Measurements from ENCODE around the gene PIGT. TPM values are rescaled to one million over a fixed set of nuclear protein-coding genes. Genes with fewer than 3 reads are reported as not detected.

Gene PIGT
- total and polyA plus RNA-seq, 2 of the 13 experiments (the other 11 are each of a cell fraction or from before 2014, with no cell fraction given) = 65.9 to 74.1 TPM

DNA sequence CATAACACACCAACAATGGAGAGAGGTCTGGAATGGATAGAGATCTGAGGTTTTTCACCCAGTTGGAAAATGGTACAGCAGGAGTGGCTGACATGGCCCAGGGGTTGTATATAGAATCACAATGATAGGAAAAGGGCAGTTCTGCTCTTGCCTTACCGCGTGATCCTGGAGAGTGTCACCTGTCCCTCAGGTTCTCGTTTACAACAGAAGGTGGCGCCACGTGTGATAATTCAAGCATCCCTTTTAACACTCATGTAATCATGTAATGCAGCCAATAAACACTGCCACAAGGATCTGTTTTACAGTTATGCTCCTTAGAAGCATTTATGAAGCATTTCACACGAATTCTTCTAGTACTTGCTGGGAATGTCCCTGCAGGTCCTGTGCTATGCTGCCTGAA is 40.7 kb downstream of the PIGT start (continued):
- TF ChIP-seq SRSF1 (optimal IDR thresholded peaks at IDR 0.05; ENCODE audit: low read depth, low read length) = no peak
- no peak for TF ChIP-seq NFE2 (CRISPR knock-in tag; IDR thresholded peaks at IDR 0.05)
- TF ChIP-seq ZNF614 (CRISPR knock-in tag; IDR thresholded peaks at IDR 0.05; ENCODE audit: borderline replicate concordance) = 0 out of 2 replicates have a peak, but pooled peaks have one; percentile 18
- TF ChIP-seq ZNF34 (CRISPR knock-in tag; IDR thresholded peaks at IDR 0.05; ENCODE audit: borderline replicate concordance) = no peak
- TF ChIP-seq ZNF501 (CRISPR knock-in tag; IDR thresholded peaks at IDR 0.05) = no peak
- no peak for TF ChIP-seq ZNF30 (CRISPR knock-in tag; IDR thresholded peaks at IDR 0.05)
- TF ChIP-seq, protein P1, sequence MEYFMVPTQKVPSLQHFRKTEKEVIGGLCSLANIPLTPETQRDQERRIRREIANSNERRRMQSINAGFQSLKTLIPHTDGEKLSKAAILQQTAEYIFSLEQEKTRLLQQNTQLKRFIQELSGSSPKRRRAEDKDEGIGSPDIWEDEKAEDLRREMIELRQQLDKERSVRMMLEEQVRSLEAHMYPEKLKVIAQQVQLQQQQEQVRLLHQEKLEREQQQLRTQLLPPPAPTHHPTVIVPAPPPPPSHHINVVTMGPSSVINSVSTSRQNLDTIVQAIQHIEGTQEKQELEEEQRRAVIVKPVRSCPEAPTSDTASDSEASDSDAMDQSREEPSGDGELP (IDR thresholded peaks at IDR 0.05; ENCODE audit: borderline replicate concordance, low read depth) = no peak
- TF ChIP-seq, protein P2, sequence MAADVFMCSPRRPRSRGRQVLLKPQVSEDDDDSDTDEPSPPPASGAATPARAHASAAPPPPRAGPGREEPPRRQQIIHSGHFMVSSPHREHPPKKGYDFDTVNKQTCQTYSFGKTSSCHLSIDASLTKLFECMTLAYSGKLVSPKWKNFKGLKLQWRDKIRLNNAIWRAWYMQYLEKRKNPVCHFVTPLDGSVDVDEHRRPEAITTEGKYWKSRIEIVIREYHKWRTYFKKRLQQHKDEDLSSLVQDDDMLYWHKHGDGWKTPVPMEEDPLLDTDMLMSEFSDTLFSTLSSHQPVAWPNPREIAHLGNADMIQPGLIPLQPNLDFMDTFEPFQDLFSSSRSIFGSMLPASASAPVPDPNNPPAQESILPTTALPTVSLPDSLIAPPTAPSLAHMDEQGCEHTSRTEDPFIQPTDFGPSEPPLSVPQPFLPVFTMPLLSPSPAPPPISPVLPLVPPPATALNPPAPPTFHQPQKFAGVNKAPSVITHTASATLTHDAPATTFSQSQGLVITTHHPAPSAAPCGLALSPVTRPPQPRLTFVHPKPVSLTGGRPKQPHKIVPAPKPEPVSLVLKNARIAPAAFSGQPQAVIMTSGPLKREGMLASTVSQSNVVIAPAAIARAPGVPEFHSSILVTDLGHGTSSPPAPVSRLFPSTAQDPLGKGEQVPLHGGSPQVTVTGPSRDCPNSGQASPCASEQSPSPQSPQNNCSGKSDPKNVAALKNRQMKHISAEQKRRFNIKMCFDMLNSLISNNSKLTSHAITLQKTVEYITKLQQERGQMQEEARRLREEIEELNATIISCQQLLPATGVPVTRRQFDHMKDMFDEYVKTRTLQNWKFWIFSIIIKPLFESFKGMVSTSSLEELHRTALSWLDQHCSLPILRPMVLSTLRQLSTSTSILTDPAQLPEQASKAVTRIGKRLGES (CRISPR knock-in tag; IDR thresholded peaks at IDR 0.05; ENCODE audit: borderline replicate concordance) = no peak
- TF ChIP-seq, protein P3, sequence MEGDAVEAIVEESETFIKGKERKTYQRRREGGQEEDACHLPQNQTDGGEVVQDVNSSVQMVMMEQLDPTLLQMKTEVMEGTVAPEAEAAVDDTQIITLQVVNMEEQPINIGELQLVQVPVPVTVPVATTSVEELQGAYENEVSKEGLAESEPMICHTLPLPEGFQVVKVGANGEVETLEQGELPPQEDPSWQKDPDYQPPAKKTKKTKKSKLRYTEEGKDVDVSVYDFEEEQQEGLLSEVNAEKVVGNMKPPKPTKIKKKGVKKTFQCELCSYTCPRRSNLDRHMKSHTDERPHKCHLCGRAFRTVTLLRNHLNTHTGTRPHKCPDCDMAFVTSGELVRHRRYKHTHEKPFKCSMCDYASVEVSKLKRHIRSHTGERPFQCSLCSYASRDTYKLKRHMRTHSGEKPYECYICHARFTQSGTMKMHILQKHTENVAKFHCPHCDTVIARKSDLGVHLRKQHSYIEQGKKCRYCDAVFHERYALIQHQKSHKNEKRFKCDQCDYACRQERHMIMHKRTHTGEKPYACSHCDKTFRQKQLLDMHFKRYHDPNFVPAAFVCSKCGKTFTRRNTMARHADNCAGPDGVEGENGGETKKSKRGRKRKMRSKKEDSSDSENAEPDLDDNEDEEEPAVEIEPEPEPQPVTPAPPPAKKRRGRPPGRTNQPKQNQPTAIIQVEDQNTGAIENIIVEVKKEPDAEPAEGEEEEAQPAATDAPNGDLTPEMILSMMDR (CRISPR knock-in tag; IDR thresholded peaks at IDR 0.05) = peak; percentile 65
- TF ChIP-seq ZFP36 (IDR thresholded peaks at IDR 0.05; ENCODE audit: borderline replicate concordance, low read depth, low read length, partially characterized antibody) = no peak
- TF ChIP-seq ZSCAN21 (CRISPR knock-in tag; IDR thresholded peaks at IDR 0.05; ENCODE audit: borderline replicate concordance) = no peak
- no peak for TF ChIP-seq ZNF296 (CRISPR knock-in tag; conservative IDR thresholded peaks at IDR 0.05)
- TF ChIP-seq, protein P4, sequence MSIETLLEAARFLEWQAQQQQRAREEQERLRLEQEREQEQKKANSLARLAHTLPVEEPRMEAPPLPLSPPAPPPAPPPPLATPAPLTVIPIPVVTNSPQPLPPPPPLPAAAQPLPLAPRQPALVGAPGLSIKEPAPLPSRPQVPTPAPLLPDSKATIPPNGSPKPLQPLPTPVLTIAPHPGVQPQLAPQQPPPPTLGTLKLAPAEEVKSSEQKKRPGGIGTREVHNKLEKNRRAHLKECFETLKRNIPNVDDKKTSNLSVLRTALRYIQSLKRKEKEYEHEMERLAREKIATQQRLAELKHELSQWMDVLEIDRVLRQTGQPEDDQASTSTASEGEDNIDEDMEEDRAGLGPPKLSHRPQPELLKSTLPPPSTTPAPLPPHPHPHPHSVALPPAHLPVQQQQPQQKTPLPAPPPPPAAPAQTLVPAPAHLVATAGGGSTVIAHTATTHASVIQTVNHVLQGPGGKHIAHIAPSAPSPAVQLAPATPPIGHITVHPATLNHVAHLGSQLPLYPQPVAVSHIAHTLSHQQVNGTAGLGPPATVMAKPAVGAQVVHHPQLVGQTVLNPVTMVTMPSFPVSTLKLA (IDR thresholded peaks at IDR 0.05) = peak; percentile 62
- no peak for TF ChIP-seq ZNF543 (CRISPR knock-in tag; IDR thresholded peaks at IDR 0.05)
- TF ChIP-seq, protein P5, sequence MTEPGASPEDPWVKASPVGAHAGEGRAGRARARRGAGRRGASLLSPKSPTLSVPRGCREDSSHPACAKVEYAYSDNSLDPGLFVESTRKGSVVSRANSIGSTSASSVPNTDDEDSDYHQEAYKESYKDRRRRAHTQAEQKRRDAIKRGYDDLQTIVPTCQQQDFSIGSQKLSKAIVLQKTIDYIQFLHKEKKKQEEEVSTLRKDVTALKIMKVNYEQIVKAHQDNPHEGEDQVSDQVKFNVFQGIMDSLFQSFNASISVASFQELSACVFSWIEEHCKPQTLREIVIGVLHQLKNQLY (CRISPR knock-in tag; IDR thresholded peaks at IDR 0.05) = no peak
- no peak for TF ChIP-seq DNMT3B (CRISPR knock-in tag; conservative IDR thresholded peaks at IDR 0.05)
- no peak for TF ChIP-seq ZBTB42 (CRISPR knock-in tag; IDR thresholded peaks at IDR 0.05)
- no peak for TF ChIP-seq NAIF1 (CRISPR knock-in tag; IDR thresholded peaks at IDR 0.05; ENCODE audit: borderline replicate concordance)
- TF ChIP-seq, protein P6, sequence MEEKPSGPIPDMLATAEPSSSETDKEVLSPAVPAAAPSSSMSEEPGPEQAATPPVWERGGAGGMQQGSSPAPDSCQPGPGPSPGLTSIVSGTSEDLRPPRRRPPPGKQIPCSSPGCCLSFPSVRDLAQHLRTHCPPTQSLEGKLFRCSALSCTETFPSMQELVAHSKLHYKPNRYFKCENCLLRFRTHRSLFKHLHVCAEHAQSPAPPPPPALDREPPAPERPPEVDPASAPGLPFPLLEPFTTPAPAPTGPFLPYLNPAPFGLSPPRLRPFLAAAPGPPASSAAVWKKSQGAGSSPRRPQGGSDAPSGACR (CRISPR knock-in tag; IDR thresholded peaks at IDR 0.05) = no peak
- no peak for TF ChIP-seq ZNF451 (CRISPR knock-in tag; IDR thresholded peaks at IDR 0.05)

Measured in HepG2 (cell line).